Measurements from ENCODE around the gene THADA.
"Not testable (repeated sequence)": the region's sequence is repeated elsewhere in the genome, so short reads cannot be mapped to it uniquely, and the experiment has no call there.

Gene THADA

DNA sequence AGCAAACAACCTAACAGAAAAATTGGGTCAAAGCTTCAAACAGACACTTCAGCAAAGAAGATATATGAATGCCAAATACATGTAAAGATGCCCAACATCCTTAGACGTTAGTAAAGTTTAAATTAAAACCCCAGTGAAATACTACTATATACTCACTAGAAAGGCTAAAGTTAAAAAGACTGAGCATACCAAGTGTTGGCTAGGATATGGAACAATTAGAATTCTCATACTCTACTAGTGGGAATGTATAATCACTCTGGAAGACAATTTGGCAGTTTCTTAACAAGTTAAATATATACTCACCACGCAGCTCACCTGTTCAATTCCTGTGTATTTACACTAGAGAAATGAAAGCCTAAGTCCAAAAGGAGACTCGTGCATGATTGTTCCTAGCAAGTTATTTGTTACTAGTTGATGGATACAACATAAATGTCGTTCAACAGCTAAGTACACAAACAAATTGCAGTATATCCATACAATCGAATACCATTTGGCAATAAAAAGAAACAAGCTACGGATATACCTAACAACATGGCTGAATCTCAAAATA is 185.7 kb downstream of the THADA start:
- DNase-seq: no peak

DNA sequence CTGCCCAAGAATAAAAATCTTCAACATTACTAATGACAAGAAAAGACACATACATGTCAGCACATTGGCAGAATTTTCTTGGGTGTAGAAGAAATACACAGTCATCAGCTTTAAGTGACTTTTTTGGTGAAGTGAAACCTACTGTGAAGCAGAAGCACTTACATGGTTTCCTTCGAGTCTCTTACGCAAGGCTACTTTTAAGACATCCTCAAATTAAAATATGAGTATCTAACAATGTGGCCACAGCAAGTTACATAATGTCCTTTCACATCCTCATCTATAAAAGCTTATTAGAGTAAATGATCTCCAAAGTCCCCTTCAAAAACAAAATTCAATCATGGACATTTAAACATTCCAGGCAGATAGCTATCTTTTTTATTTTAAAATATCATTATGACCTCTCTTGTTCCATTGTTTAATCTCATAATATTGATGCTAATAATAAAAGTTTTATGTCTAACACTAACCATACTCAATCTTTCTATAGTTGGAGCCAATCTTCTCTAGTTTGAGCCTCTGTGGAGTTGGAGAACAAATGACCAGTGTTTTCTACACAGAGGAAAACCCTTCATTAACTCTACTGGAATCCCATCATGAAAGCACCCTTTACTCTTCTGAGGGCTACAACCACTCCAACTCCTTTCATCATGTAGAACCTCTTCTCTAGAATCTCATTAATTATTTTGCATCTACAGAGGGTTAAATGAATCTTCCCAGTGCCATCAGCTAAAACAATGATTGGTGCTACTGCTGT is 187.3 kb downstream of the THADA start:
- no peak for DNase-seq

- DNase-seq: no peak
These were observed 187.9 kb downstream of the THADA start for GRCh38 chr2:43407935-43408334.

DNA sequence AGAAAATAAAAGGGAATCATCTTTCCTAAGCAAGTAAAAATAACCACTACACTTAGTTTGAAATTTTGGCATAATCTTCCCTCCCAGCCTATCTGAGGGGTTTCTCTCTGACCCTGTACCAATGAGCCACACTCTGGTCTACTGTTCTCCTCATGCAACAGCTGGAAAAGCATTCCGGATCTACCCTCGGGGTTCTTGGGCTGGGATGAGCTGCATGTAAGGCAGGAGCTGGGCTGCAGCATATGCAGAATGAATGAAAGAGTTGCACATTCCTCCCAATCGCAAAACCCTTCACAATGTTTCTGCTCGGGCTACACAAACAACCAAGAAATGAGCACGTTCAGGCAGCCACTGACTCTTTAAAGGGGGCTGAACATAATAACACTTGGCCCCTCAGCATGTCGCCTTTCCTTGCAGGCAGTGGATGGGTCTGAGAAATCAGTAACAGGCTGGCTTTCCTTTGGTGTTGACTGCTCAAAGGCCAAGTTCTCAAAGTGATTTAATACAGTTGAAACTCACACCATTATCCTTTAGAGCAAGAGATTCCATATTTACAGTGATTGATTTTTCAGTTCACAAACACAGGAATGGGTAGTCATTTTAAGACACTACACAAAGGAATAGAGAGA is 189.1 kb downstream of the THADA start:
- no peak for DNase-seq

DNA sequence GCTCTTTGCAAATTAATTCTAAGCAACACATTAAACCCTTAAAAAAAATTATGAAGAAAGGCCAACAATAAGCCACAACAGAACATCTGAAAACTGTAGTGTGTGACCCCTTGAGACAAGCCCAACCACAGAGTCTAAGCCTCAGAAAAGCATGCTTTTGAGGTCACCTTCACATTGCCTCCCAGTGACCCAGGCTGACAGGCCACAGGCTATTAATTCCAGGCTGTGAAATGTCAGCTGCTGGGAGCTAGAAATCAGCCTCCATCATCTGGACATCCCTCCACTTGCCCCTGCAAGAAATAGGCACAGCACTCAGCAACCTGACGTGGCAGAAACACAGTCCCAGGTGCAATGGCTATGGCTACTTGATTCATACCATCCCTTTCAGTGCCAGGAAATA is 190.0 kb downstream of the THADA start:
- DNase-seq: no peak

GRCh38 chr2:43402452-43402937 is 193.3 kb downstream of the THADA start:
- DNase-seq: no peak

GRCh38 chr2:43402002-43402401 is 193.8 kb downstream of the THADA start:
- no peak for DNase-seq

GRCh38 chr2:43400508-43400907 is 195.3 kb downstream of the THADA start:
- no peak for DNase-seq

DNA sequence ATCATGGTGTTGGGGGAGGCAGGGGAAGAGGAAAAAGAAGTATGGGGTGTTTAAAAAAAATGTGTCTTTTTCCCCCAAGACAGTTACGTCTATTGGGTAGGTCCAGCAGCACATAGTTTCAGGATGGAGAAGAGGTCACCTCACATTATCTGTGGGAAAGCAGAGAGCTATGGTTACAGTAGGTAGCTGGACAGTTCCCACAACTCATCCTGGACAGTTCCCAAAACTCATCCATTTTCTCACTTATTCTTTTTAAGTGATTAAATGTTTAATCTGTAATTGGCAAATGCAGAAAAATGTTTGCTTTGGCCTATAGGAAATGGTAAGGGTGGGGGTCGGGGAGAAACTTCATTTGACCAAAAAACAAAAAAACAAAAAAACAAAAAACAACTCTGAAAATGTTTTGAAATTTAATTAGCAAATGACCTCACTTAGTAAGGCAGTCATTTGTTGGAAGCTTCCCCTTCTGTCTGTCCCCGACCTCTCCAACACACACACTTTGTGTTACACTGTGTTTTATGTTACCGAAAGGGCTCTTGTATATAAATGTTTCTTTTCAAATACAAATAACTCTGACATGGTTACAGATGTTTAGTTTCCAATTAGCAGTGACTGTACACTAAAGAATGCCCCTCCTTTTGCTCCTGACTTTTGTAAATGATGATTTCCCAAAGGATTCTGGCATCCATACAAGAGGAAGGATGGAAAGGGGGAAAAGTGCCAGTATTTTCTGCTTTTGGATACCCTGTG is 196.1 kb downstream of the THADA start:
- no peak for DNase-seq

GRCh38 chr2:43399098-43399497 is 196.7 kb downstream of the THADA start:
- DNase-seq: no peak

- no peak for DNase-seq
These were observed 198.0 kb downstream of the THADA start for GRCh38 chr2:43397821-43398220.

GRCh38 chr2:43397411-43397810 is 198.4 kb downstream of the THADA start:
- DNase-seq: no peak

DNA sequence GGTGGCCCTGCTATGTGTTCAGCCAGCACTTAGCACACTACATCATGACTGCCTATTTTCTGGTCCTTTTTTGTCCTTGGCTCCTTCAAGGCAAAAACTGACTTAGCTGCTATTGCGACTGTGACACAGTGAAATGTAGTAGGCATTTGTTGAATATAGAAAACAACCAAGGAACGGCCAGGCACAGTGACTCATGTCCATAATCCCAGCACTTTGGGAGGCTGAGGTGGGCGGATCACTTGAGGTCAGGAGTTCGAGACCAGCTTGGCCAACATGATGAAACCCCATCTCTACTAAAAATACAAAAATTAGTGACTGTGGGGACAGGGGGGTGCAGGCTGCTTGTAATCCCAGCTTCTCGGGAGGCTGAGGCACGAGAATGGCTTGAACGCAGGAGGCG is 199.5 kb downstream of the THADA start:
- DNase-seq: not testable (repeated sequence)

- DNase-seq: no peak
These were observed 201.9 kb downstream of the THADA start for GRCh38 chr2:43393918-43394317.

GRCh38 chr2:43391878-43392215 is 204.0 kb downstream of the THADA start:
- no peak for DNase-seq

DNA sequence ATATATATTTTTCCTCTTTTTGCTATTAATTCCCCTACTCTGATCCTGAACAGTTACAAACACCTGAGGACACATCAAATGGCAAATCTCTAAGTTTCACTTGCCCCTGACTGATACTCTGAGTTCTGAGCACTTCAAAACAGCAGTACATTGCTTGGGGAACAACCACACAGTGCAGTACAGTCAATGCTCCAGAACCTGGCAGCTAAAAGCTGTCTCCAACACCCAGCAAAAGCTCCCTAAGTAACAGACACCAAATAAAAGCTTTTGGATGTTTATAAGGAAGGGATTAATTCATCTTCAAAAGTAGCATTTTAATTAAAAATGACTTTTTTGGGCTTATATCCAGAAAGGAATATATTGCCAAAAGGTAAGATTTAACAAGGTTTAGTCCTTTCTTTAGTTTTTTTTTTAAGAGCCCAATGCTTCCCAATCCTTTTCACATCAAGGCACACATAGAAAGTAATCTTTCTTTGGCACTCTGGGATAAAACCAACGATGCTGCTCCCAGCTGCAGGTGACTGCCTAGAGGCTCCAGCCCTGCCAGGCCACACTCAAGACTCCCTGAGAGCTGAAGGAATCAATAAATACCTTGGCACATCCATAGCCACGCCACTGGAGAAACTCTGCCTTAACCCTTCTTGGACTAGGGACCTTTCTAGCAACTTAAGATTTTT is 204.5 kb downstream of the THADA start:
- no peak for DNase-seq

DNA sequence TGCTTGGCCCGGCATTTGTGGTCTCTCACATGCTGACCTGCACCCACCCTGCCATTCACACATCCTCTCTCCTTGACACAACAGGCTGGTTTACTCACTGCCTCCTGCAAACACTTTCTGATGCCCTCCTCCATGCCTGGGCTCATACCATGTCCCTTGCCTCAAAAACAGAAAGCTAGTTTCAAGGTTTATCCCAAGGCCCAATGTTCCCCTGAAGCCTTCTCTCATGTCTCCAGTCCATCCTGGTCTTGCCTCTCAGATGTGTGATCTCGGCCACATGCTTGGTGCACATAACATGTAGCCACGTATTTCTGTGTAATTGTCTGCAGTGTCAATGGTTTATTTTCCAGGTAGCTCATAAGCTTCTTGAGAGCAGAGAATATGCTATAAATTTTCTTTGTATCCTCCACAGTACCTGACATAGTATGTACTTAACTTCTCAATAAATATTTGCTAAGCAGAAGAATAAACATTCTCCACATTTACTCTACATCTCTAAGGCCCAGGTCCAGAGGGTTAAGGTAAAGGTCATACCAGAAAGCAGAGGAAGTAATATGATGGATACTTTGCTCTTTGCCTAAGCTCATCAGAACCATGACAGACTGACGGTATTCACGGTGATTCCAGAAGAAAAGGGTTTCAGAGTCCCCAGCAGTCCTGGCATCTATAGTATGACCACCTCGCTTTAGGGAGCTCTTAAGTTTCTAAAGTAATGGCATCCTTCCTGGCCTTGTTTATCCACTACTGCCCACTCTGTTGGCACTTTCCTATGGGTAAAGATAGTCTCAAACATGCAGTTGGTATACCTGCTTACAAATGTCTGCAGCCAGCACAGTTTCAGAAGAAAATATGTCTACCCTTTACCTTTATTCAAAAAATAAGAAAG is 206.0 kb downstream of the THADA start:
- no peak for DNase-seq

DNA sequence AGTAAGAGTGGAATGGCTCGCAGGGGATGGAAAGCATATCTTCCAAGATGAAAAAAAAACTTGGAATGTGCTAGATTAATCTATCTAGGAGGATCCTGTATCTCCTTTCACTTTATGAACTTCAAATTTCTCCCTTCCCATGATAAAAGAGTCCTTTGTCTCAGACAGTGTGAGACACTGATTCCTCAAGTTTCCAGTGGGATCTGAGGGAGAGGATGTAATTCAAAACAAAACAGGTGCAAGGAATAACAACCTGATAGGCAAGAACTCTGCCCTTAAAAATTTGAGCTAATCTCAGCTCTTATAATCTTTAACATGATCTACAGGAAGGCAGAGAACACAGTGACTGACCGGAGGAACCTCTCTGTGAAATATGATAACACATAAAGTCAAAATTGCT is 207.5 kb downstream of the THADA start:
- no peak for DNase-seq

DNA sequence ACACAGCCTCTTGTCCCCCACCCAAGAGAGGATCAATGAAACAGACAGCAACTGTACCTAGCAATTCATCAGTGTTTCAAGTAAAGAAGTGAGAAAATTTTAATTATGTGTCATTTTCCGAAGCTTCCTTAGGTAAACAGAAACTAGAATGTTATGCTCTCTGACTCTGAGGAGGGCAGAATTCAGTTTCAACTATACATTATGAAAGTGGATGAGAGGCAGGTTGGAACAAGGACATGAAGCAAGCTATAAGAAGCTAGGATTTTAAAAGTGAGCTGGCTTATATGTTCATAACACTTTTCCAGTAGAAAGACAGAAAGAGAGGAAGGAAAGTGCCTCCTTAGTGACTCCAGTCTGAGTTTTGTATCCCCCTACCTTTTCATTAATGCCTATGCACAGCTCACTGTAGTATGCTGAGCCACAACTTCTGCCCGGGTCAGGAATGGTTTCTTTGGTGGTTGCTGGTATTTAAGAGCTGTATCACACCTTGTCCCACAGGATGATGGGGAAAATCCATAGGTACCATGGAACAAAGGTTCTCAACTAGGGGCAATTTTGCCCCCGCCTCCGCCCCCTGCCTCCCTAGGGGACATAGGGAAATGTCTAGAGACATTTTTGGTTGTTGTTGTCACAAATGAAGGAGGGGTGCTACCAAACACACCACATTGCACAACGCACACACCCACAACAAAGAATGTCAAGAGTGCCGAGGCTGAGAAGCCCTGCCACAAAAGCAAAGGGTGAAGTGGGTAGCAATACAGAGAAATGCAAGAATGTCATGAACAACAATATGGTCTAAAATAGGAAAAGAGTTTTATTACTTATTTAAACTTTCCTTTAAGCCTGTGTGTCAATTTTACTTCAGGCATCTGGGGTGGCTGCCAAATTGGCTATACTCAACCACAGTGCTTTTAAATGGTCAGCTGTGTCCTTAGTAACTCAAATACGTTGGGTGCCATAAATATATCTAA is 208.5 kb downstream of the THADA start:
- peak; percentile 53 for DNase-seq

DNA sequence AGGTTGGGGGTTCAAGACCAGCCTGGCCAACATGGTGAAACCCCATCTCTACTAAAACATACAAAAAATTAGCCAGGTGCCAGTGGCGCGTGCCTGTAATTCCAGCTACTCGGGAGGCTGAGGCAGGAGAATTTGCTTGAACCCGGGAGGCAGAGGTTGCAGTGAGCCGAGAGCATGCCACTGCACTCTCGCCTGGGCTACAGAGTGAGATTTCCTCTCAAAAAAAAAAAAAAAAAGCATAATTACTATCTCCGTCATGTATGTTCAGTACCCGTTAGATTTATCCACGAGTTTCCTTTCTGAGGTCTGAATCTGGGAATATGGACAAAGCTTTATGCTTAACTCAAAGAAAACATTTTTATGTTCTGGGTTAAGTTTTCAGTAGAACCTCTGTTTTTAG is 209.2 kb downstream of the THADA start:
- not testable (repeated sequence) for DNase-seq

DNA sequence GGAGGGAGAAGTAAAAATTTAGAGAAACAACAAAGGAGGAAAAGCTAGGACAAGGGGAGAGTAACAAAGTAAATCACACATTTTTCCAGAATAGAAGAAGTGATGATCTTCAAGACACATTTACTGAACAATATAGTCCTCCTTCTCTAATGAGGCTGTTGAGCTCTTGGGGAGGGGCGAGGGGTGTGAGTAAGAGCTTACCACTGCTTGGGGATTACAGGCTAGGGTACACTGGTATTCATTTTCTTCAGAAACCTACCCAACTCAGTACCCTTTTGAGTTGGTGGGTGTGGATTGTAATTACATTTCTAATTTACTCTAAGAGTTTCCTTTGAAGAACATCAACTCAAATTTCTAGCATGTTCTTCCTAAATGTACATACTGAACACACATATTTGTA is 211.7 kb downstream of the THADA start:
- DNase-seq: no peak
